Activated T-cell treated with anti-CD3 and anti-CD28 coated beads for 4 hours (primary cell): ENCODE data around the gene CLSTN2.

ENCODE experiments used
- DNase-seq: peaks from one replicate; pipeline ENCODE4 v3.0.0-alpha.2; 2020

The CLSTN2 gene

DNA sequence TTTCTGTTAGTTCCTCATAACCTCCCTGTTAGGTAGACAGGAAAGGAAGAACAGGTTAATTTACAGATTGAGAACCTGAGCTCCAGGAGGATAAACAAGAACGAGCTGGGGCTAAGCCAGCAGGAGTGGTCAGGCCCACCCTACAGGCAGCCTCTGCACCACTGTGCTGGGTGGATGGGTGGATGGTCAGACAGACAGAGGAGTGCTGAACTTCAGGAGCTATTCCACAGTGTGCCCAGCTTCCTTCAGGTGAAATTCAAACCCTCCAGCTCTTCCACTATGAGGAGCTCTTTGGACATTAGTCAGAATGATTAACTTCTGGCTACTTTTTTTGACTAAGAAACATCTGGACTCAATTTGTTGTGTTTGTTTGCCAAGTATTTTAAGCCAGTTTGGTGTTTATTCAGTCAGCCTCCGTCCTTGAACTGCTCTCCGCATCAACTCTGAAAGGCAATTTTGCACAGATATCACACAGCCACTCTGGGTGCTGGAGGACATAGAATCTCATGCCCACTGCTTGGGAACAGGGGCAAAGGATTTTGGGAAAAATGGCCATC lies 361.9 kb downstream of the CLSTN2 start:
- DNase-seq, result no peak

DNA sequence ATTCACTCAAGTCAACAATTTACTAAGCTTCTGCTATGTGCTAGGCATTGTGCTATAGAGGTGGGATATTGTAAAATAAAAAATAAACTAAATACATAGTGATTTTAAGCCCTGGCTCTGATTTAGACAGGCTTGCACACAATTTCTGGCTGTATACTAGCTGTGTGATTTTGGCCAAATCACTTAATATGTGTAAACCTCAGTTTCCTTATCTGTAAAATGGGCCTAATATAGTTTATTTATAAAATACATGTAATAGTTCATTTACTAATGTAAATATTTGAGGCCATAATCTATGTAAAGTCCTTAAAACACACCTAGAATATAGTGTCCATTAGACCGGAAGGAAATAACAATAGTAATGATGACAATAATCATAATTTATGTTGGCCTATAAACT lies 363.1 kb downstream of the CLSTN2 start:
- DNase-seq, result no peak

DNA sequence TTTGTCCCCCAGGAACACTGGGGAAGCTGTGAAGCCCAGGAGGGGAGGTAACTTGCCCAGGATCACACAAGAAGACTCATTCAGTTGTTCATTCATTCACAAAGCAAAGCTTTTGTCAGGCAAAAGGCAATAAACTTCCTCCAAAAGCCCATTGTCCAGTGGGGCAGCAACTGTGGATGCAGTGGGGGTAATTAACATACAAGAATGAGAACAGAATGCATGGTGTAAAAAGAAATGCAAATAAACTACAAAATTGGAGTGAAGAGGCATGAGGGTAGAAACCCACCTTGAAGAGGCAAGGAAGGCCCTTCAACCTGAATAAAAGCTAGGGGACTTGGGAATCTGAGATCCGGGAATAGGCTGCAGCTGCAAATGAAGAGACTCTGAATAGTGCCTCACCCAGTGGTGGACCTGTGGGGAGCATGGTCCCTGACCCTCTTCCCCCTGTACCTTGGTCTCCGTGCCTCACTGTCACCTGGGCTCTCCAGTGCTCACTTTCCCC lies 363.6 kb downstream of the CLSTN2 start:
- DNase-seq, result no peak

DNA sequence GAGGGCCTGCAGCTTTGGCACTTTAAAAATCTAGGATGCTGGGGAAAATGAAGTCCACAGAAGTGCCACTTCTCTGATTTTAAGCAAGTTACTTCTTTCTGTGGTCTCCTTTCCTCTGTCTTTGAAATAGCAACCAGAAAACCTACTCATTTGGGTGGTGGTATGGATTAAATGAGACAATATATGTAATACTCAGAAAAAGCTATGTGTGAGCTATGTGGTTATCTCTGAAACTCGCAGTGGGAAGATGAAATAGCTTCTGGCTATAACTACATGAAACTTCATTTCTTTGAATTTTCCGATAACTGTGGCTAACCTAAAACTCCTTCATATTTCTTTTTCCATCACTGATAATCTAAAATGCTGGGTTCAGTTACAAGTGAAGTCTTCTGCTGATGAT lies 368.9 kb downstream of the CLSTN2 start:
- DNase-seq, result no peak

DNA sequence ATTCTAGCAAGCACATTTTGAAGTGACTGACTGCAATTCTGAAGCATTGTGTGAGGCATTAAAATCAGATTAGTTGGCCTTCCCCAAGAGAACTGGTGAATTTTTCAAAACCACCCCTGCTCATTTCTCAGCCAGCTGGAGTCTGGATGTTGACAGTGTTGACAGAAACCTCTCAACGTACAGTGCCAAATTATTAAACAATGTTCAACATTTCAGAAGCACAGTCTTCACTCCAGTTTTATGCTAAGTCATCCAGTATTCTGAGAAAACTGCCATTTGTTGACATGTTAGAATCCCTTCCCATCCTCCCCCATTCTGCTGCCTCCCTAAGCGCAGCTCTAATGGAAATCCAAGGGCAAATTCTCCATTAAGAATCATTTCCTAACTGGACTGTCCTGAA lies 373.6 kb downstream of the CLSTN2 start:
- no peak for DNase-seq

DNA sequence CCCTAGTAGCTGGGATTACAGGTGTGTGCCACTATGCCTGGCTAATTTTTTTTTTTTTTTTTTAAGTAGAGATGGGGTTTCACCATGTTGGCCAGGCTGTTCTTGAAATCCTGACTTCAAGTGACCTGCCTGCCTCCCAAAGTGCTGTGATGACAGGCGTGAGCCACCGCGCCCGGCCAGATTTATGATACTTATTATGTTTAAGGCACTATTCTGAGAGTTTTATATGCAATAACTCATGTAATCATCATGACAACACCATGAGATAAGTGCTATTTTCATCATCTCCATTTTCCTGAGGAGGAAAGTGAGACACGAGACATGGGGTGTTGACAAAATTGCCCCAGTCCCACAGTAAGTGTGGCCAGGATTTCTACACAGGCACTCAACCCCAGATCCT lies 376.4 kb downstream of the CLSTN2 start:
- no peak for DNase-seq

DNA sequence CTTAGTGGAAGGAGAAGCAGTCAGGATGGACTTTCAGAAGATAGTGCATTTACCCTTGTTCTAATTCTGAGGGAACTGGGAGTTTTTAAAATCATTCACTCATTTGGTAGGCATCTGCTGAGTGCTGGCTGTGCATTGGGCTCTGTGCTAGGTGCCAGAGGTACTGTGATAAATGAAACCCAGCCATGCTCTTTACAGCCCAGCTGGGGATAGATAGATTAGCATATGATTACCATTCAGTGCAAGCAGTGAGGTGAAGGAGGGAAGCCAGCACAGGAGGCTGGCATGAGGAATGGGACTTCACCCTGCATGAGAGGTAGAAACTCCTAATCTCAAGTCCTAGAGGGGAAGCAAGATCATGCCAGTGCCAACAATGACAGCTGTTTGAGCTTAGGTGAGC lies 381.0 kb downstream of the CLSTN2 start:
- no peak for DNase-seq

DNA sequence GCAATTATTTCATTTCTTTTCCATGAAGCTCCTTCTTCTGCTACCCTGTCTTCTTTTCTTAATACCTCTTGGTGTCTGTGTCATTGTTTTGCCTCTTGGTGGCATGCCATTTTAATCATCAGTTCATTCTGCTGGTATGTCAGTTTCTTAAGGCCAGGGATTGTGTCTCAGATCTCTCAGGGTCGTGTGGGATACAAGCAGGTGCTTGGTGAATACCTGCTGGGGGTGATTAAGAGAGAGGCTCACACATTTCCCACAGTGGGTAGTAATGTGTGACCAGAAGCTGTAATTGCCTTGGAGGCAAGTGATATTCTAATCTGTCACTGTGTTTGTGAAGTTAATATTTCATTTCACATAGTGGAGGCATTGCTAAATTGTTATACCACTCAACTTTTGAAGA lies 381.5 kb downstream of the CLSTN2 start:
- DNase-seq, result no peak

DNA sequence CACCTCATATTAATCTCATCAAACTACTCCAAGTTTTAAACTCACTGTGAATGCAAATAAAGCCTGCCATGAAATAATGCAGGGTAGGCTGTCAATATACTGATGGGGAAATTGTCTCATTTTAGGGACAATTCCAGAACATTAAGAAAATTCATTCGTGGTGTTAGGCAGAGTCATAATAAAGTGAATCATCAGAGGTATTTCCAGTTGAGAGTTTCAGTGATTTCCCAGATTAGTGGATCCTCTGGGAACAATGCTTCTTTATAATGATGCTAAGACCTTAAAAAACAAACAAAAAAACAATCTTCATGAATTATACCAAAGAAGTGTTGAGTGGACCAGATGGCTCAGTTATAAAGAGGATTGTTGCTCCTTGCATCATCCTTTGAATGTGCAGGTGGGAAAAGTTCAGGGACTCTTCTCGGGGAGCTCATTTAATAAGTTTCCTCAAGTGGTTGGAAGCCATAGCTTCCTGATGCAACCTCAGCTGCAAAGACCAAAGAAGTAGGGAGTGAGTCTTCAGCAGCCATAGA lies 381.9 kb downstream of the CLSTN2 start:
- no peak for DNase-seq

DNA sequence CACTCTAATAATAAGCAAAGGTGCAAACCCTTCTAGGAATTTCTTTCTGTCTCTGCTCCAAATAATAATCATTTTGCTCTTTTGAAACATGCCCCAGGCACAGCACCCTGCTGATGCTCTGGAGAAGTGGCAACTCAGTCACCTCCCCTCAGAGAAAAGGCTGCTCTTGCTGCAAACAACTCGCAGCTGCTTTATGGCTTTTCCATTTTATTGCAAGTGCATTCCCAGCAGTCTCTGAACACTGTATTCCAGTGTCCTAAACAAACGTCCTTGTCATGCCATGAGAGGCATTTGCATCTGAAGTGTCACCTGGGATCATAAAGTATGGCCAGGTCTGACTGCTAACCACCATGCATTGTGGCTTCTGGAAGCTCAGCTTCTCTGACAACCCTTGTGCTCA lies 384.8 kb downstream of the CLSTN2 start:
- no peak for DNase-seq

DNA sequence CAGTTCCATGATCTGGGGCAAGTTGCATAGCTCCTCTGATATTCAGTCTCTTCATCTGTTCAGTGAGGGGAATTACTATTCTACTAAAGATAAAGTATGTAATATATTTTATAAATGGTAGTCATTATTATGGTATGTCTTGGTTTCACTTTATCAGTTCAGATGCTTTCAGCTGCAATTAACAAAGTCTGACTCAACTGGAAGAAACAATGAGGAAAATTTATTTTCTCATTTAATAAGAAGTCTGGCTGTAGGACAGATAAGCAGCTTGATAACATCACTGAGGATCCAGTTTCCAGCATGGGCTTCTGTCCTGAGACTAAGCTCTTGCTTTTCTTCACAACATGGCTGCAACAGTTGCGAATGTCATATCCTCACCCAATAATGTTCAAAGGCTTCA lies 388.6 kb downstream of the CLSTN2 start:
- no peak for DNase-seq

DNA sequence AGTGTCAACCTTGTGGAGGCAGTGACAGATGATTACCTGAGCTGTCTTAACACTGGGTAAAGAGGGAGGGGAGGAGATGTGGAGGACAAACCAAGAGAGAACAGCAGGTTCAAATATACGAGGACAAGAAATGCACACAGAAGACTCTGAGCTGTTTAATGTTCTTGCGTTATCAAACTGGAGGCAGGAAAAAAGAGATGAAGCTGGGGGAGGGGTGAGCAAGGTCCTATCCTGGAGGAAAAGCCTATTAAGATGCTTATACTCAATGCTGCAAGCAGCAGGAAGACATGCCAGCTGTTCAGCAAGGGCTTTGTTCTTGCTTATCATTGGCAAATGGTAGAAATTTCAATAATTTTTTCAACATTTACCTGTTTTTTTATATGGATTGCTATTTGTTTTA lies 397.1 kb downstream of the CLSTN2 start:
- DNase-seq, result no peak

DNA sequence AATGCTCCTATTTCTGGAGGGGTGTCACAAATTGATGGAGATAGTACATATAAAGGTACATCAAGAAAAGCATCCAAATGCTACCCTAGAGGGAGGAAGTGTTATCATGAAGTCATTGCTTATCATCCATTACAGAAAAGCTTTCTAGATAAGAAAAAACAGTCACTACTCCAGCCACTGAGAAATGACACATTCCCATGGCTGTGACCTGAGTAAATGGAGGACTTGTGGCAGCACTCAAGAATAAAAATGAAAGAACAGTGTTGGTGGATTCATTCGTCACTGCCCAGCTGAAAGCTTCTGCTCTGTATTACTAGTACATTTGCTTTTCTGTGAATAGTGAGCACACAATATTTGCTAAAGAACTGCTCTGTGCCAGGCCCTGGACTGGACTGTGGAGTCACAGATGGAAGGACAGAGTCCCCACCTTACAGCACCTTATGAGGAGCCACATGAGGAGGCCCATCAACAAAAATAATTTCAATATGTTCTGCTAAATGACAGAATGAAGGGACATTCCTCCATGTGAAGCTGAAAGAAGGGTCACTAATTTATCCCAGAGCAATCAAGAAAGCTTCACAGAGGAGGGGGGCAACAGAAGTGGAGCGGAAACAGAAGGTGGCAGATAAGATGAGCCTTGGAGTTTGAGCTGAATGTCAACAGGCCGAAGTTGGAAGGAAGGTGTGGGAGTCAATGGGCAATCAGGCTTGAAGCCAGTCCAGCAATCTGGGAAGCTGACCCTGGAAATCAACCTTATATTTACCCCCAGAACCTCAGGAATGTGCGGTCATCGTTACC lies 399.3 kb downstream of the CLSTN2 start:
- no peak for DNase-seq

DNA sequence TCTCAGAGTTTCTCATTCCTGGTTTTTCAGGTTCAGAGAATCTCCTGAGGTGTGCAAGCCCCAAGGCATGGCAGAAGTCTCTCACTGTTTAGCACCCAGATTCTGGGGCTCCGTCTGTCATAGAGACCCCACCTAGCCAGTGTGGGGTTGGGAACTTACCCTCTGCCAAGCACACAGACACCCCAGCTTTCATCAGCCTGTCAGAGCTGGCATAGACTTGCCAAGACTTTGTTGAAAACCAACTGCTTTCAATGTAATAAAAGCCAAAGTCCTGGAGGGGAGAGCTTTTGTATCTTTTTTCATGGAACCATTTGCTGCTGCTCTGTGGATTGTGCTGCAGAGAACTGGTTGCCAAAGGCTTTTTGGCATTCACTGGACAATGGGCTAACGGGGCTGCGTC lies 401.5 kb downstream of the CLSTN2 start:
- no peak for DNase-seq

DNA sequence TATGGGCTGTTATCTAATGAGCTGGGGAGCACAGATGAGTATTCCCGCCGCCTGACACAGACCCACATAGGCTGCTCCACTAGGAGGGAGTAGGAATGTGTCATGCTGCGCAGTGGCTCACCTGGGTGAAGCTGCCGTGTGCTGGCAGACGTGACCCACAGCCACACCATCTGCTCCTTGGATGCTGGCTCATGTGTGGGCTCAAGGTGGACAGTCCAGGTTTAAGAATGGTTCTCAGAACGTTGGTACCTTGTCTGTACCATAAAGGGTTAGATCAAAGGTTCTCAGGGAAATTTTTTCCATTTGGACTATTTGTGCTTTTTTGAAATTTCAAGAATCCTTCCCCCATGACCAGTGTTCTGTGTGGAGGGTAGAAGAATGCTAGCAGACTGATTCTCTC lies 403.9 kb downstream of the CLSTN2 start:
- no peak for DNase-seq

DNA sequence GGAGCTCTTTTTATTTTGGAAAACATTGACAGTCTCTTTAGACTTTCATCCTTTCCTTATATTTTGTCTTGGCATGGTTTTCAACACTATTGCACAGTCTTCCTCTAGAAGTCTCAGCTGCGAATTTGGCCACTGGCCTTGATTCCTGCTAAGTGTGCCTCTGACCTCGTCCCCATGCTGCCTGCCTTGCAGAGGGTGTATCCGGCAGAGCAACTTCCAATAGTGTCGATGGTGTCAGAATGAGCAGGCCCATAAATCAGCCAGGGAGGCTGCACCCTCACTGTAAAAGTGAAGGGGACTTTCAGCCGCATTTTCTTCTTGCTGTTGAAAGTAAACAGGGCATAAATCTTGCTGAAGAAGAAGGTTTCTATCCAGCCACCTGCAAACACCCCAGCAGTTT lies 406.2 kb downstream of the CLSTN2 start:
- no peak for DNase-seq

DNA sequence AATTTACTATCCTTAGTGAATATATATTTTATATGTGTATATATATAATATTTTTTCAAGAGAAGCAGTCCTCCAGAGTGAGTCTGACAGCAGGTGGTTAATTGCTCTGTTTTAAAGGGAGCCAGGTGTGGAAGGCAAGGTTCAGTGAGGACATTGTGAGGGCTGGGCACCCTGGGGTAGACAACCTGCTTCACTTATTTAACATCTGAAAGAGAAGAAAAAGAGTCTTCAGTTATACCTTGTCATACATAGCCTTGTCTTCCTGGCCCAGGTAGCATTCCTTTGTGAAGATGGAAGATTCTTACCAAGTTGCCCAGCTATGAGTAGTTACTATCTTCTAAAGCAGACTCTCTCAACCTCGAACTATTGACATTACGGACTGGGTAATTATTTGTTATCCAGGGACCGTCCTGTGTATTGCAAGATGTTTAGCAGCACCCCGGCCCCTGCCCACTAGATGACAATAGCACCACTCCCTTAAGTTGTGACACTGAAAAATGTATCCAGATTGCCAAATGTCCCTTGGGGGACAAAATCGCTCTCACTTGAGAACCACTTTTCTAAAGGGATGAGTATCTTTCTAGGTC lies 406.9 kb downstream of the CLSTN2 start:
- no peak for DNase-seq

DNA sequence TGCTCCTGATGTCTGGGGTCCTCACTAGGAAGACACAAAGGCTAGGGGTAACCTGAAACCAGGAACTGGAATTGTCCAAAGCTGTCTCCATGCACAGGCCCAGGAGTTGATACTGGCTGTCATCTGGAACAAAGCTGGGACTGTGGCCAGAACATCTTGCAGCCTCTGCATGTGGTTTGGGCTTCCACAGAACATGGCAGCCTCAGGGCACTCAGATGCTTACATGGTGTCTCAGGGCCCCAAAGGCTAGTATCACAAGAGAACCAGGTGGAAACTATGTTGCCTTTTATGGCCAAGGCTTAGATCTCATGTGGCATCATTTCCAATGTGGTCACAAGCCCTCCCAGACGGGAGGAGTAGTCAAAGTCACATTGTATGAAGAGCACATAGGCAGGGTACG lies 407.7 kb downstream of the CLSTN2 start:
- DNase-seq, result no peak

DNA sequence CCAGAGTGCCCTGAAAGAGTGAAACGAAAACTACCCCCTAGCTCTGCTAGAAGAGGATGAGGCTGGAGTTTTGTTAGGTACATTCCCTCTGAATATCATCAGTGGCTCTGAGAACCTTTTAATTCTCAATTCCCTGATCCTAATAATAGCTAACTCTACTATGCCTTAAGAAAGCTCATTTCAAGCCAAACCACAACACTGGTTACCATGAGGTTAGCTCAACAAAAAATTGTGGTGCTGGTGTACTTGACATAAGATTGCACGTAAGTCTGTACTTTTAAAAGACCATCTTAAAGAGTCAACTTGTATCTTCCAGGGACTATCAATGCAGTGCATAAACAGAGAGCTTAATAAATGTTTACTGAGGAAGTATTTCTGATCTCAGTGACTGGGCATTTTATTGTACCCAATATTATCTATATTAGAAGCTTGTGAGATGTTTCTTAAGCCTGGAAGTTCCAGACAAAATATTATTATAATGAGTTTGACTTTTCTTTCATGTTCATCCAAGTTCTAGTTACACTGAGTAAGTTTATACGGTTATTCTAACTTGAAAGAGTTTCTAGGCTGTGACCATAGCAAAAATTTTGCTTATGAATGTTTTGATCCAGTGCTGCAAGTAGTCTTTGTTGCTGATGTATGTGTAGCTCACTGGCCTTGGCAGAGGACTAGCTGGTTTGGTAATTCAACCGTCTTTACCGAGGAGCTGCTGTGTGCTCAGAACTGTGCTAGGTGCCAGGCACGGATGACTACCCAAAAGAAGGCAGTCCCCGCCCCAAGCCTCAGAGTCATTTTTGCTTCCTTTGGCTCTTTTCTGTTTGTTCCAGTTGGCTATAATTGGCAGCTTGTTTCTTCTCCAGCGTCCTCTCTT lies 408.5 kb downstream of the CLSTN2 start:
- no peak for DNase-seq

DNA sequence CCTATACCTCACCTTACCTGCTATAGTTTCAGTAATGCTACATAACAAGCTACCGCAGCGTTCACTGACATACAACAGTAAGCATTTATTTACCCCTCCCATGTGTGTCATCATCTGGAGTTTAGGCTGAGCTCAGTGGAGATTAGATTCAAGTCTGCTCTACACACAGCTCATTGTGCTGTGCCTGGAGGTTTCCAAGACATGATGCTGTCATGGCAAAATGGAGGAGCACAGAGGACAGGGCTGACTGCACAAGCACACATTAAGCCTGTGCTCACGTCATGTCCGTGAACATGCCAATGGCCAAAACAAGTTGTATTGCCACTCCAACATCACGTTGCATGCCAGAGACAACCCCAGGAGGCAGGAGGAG lies 409.1 kb downstream of the CLSTN2 start:
- no peak for DNase-seq

DNA sequence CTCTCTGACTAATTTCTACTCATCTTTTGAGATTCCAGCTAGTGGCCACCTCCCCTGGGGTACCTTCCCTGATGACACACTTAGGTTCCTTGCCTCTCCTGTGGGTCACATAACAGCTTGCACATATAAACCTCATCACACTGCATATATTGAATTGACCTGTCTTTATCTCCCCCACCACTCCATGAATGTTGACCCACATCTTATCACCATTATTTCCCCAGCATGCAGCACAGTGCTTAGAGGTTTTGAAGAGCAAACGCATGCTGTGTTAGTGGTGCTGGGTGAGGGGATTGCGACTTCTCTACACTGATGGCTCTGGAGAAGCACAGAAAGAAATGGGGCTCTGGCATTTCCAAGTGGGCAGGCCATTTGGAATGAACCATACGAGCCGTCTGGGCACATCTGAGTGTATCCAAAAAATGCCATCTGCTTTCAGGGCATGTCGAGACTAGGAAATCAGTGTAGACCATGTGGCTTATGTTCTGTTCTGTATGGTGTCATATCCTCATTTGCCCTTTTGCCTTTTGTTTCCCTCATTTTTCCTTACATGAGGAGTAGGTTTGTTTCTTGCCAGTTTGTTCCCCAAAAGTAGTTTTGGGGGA lies 409.7 kb downstream of the CLSTN2 start:
- DNase-seq, result no peak

DNA sequence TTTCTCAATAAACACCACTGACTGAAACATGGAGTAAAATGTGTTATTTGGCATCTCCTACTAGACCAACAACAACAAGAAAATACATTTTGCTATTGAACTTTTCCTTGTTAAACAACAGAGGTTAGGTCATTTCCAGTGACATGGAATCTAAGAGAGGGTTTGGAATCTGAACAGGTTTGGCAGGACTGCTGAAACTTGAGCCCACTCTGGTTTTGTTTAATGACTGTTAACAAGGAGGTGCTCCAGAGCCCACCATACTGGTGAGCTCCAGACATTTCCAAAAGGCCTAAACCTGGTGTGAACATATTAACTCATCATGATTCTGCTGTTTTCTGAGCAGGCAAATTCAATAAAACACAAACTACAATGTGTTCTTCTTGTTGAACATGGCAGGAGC lies 412.2 kb downstream of the CLSTN2 start:
- DNase-seq, result no peak

DNA sequence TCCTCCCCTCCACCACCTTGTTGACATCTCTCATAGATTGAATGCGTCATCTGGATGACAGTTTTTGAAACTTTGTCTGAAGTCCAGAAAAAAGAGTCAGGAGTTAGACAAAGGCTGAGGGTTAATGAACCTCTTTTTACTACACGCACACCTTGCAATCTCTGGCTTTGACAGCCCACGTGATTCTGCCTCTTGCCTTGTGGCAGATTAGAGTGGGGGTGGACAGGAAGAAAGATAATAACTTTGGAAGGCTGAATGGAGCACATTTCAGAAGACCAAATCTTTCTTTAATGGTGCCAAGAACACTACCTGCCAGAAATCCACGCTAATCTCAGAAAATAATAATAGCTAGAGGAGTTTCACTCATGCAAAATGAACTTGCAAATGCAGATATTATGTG lies 415.0 kb downstream of the CLSTN2 start:
- DNase-seq, result no peak
